SK-N-MC (cell line): ENCODE measurements around the gene SRCAP.
A peak's percentile ranks its signal among the peaks of the same experiment; 100 is the strongest.

ENCODE experiments used
- EZH2 ChIP-seq: fragments of 200-600 bp; sonication (generic); IDR thresholded peaks from one replicate; pipeline ENCODE4 v1.6.1; 2017; ENCODE audit warnings: antibody characterized with exemption
- FOXP2 ChIP-seq: optimal IDR thresholded peaks from 2 replicates; pipeline ENCODE3; 2011; ENCODE audit warnings: mild to moderate bottlenecking, moderate library complexity; ENCODE audit not compliant: insufficient read depth; ENCODE audit errors: extremely low read length, control extremely low read depth
- POLR2AphosphoS5 ChIP-seq: IDR thresholded peaks from 2 replicates; pipeline ENCODE4 v1.6.1; 2012; ENCODE audit warnings: mild to moderate bottlenecking, low read depth, low read length, borderline replicate concordance

- TF ChIP-seq POLR2AphosphoS5 = 0 out of 2 replicates have a peak, but pooled peaks have one; percentile 9
- no peak for TF ChIP-seq EZH2
- TF ChIP-seq FOXP2 = no peak
Observed at GRCh38 chr16:30777591-30778297, 78.8 kb downstream of the SRCAP start.
